ENCODE results near the gene RGCC. TPM values are rescaled to one million over a fixed set of nuclear protein-coding genes. Genes with fewer than 3 reads are reported as not detected.

The RGCC gene
- total RNA-seq, 4 donors from 2014 or later = 56.5 to 142 (median 77.1) TPM

DNA sequence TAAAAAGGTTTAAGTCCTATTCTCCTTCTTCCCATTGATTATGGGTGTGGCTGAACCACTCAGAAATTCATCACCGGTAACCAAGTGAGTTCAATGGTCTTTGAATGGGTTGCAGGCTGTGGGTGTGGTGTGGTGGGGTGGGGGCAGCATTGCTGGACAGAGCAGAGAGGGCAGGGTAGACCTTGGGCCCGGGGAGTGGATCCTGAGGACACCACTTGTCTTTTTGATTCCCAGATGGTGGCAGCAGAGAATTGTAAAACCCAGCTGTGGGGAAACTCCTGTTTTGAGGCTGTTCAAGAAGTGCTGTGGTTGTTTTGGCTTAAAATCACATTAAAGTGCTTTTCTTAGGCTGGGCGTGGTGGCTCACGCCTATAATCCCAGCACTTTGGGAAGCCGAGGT lies 45.8 kb upstream of the RGCC start:
- H3K4me3 ChIP-seq = no peak overlapping the region
- peak; percentile 90 for DNase-seq (ENCODE audit: extremely low spot score)
- no peaks in the 10 kb centered on the region for H3K36me3 ChIP-seq
- WGBS = 64% methylated on average over 5 of the region's 5 CpGs
- H3K9me3 ChIP-seq = no peaks in the 10 kb centered on the region
- H3K27ac ChIP-seq (replicated peaks in 1 of 4) = no peak overlapping the region
- intact Hi-C loops (cut with DNase I) = no loop called here
- TF ChIP-seq POLR2AphosphoS5 (IDR thresholded peaks at IDR 0.05) = no peak
- TF ChIP-seq, protein P1, sequence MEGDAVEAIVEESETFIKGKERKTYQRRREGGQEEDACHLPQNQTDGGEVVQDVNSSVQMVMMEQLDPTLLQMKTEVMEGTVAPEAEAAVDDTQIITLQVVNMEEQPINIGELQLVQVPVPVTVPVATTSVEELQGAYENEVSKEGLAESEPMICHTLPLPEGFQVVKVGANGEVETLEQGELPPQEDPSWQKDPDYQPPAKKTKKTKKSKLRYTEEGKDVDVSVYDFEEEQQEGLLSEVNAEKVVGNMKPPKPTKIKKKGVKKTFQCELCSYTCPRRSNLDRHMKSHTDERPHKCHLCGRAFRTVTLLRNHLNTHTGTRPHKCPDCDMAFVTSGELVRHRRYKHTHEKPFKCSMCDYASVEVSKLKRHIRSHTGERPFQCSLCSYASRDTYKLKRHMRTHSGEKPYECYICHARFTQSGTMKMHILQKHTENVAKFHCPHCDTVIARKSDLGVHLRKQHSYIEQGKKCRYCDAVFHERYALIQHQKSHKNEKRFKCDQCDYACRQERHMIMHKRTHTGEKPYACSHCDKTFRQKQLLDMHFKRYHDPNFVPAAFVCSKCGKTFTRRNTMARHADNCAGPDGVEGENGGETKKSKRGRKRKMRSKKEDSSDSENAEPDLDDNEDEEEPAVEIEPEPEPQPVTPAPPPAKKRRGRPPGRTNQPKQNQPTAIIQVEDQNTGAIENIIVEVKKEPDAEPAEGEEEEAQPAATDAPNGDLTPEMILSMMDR (IDR thresholded peaks at IDR 0.05) = peak; percentile 18 to 24 (median 24)
- no peaks in the 10 kb centered on the region for H3K4me1 ChIP-seq
- no peaks in the 10 kb centered on the region for H3K27me3 ChIP-seq

DNA sequence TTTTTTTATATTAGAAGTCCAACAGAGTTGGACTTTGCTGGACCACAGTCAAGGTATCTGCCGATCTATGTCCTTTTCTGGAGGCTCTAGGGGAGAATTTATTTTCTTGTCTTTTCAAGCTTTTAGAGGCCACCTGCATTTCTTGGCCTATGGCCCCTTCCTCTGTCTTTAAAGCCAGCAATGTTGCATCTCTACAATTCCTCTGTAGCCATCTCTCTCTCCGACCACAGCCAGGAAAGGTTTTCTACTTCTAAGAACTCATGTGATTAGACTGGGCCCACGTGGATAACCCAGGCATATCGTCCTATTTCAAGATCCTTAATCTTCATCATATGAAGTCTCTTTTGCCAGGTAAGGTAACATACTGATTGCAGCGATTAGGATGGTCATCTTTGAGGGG lies 43.5 kb upstream of the RGCC start:
- Histone ChIP-seq H3K27ac (replicated peaks in 1 of 4) (no peak overlapping the region), H3K9me3 (no peaks in the 10 kb centered on the region), H3K4me1 (no peaks in the 10 kb centered on the region), H3K4me3 (no peak overlapping the region), H3K36me3 (no peaks in the 10 kb centered on the region), H3K27me3 (no peaks in the 10 kb centered on the region)
- 95% methylated on average over 5 of the region's 5 CpGs for WGBS
- intact Hi-C loops (cut with DNase I) = no loop called here
- TF ChIP-seq POLR2AphosphoS5 (IDR thresholded peaks at IDR 0.05) (no peak), EP300 (IDR thresholded peaks at IDR 0.05) (no peak), POLR2A (IDR thresholded peaks at IDR 0.05; ENCODE audit: low read depth) (no peak)
- TF ChIP-seq, protein P1 (IDR thresholded peaks at IDR 0.05) = no peak
- peak; percentile 87 for DNase-seq (ENCODE audit: extremely low spot score)

DNA sequence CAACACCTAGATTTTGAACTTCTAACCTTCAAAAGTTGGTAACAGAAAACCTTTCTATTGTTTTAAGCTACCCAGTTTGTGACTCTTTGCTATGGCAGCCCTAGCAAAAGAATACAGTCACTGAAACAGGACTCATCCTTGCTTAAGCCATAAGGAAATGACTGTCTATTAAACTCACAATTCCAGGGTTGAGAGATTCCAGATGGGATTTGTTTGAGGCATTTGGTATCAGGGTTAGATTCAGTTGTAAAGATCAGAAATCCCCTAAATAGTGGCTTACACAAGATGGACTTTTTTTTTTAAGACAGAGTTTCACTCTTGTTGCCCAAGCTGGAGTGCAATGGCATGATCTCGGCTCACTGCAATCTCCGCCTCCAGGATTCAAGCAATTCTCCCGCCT lies 41.1 kb upstream of the RGCC start:
- Histone ChIP-seq H3K27me3 (no peaks in the 10 kb centered on the region), H3K27ac (replicated peaks in 1 of 4) (no peak overlapping the region), H3K4me3 (no peak overlapping the region), H3K9me3 (no peaks in the 10 kb centered on the region), H3K36me3 (no peaks in the 10 kb centered on the region), H3K4me1 (no peaks in the 10 kb centered on the region)
- TF ChIP-seq EP300 (IDR thresholded peaks at IDR 0.05) = no peak
- no peak for TF ChIP-seq POLR2AphosphoS5 (IDR thresholded peaks at IDR 0.05)
- TF ChIP-seq, protein P1 (IDR thresholded peaks at IDR 0.05) = no peak
- TF ChIP-seq POLR2A (IDR thresholded peaks at IDR 0.05; ENCODE audit: low read depth) = no peak
- intact Hi-C loops (cut with DNase I) = no loop called here
- 33% methylated on average over 3 of the region's 3 CpGs for WGBS
- no peak for DNase-seq (ENCODE audit: extremely low spot score)

DNA sequence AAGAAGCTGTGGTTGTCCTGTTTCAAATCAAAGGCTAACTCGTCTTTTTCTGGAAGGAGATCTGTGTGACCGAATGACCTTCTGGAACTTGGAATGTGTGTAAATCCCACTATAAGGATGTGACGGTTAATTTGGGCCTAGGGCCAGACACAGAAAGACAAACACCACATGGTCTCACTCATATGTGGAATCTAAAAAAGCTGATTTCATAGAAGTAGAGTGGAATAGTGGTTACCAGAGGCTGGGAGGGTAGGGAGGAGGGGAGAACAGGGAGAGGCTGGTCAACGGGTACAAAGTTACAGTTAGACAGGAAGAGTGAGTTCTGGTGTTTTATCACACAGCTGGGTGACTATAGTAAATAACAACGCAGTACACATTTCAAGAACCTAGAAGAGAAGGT lies 39.3 kb upstream of the RGCC start:
- WGBS = 46% methylated on average over 5 of the region's 5 CpGs
- no peak overlapping the region for H3K27ac ChIP-seq (replicated peaks in 1 of 4)
- DNase-seq (ENCODE audit: extremely low spot score) = peak; percentile 55
- H3K36me3 ChIP-seq = no peaks in the 10 kb centered on the region
- H3K4me3 ChIP-seq = no peak overlapping the region
- H3K4me1 ChIP-seq = no peaks in the 10 kb centered on the region
- TF ChIP-seq, protein P1 (IDR thresholded peaks at IDR 0.05) = no peak
- TF ChIP-seq POLR2A (IDR thresholded peaks at IDR 0.05; ENCODE audit: low read depth) (no peak), POLR2AphosphoS5 (IDR thresholded peaks at IDR 0.05) (no peak), EP300 (IDR thresholded peaks at IDR 0.05) (no peak)
- H3K9me3 ChIP-seq = no peaks in the 10 kb centered on the region
- no peaks in the 10 kb centered on the region for H3K27me3 ChIP-seq
- intact Hi-C loops (cut with DNase I) = no loop called here

DNA sequence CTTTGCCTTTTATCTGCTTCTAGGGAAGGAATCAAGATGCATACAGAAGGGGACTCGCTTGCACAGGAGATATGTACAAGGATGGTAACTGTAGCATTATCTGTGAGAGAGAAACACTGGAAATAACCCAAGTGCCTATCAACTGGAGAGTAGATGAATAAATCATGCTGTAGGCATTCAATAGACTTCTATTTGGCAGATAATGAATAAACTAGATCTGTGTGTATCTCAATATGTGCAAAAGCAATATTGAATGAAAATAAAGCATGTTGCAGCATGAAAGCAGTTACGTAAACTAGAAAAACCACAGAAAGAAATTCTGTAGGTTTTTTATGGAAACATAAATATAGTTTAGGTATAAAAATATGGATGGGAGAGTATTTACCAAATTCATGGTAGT lies 38.6 kb upstream of the RGCC start:
- H3K27ac ChIP-seq (replicated peaks in 1 of 4) = no peak overlapping the region
- no peaks in the 10 kb centered on the region for H3K27me3 ChIP-seq
- WGBS = 91% methylated on average over 2 of the region's 2 CpGs
- no peaks in the 10 kb centered on the region for H3K36me3 ChIP-seq
- H3K4me3 ChIP-seq = no peak overlapping the region
- no peaks in the 10 kb centered on the region for H3K9me3 ChIP-seq
- intact Hi-C loops (cut with DNase I) = no loop called here
- TF ChIP-seq POLR2A (IDR thresholded peaks at IDR 0.05; ENCODE audit: low read depth) (no peak), EP300 (IDR thresholded peaks at IDR 0.05) (no peak), POLR2AphosphoS5 (IDR thresholded peaks at IDR 0.05) (no peak)
- TF ChIP-seq, protein P1 (IDR thresholded peaks at IDR 0.05) = no peak
- no peaks in the 10 kb centered on the region for H3K4me1 ChIP-seq
- no peak for DNase-seq (ENCODE audit: extremely low spot score)
